C4-2B (cell line): ENCODE results near the gene NECAB2.

Source experiments
- CTCF ChIP-seq: fragments of 450-650 bp; conservative IDR thresholded peaks from 2 replicates; pipeline ENCODE4 v1.5.1; 2017; ENCODE audit warnings: mild to moderate bottlenecking
- ZFX ChIP-seq: fragments of 450-650 bp; IDR thresholded peaks from 2 replicates; pipeline ENCODE4 v1.6.1; 2017

- TF ChIP-seq CTCF (no peak), ZFX (no peak)
Observed at GRCh38 chr16:83978401-83978904, 10.4 kb downstream of the NECAB2 start.
